SK-N-SH (cell line): Measurements from ENCODE around the gene CRTAP. TPM values are rescaled to one million over a fixed set of nuclear protein-coding genes. Genes with fewer than 3 reads are reported as not detected.

ENCODE experiments used
- CTCF ChIA-PET: fragments of 300-600, 350-600 bp; formaldehyde crosslinking; extraction: SDS; loops from one replicate; lab custom pipeline; 2021; lab: Yijun Ruan, JAX
- POLR2A ChIA-PET: fragments of 350-600 bp; sonication (Branson Sonifier 250); formaldehyde crosslinking; extraction: SDS; loops from one replicate; lab custom pipeline; 2020; ENCODE audit warnings: antibody characterized with exemption, inconsistent platforms; lab: Yijun Ruan, JAX
- DNase-seq: peaks from one replicate; pipeline ENCODE4 v3.0.0; 2012
- H2AFZ ChIP-seq: fragments of 200-600 bp; sonication (generic); 2 replicates; pipeline ENCODE4 v1.8.1; 2016; ENCODE audit warnings: antibody characterized with exemption, mild to moderate bottlenecking, low read depth
- H3F3A ChIP-seq: fragments of 200-600 bp; sonication (generic); replicated peaks from 2 replicates; pipeline ENCODE3; 2016; ENCODE audit warnings: antibody characterized with exemption, mild to moderate bottlenecking; ENCODE audit not compliant: insufficient read depth
- H3K27ac ChIP-seq, 2 experiments: fragments of 200-500 bp in 1 of 2; fragments of 200-600 bp in 1 of 2; sonication (Bioruptor generic) in 1 of 2; sonication (generic), shearing (Covaris generic) in 1 of 2; 2 replicates each; pipeline versions ENCODE4 v1.5.1 to v1.6.1; 2014 to 2016; ENCODE audit warnings: low read depth in 2 of 2, inconsistent platforms in 1 of 2, low read length in 1 of 2, mild to moderate bottlenecking in 1 of 2, mixed read lengths in 1 of 2
- H3K27me3 ChIP-seq: fragments of 200-600 bp; sonication (generic), shearing (Covaris generic); 2 replicates; pipeline ENCODE4 v1.6.1; 2016; ENCODE audit warnings: mixed run types; ENCODE audit not compliant: insufficient read depth
- H3K36me3 ChIP-seq, 2 experiments: fragments of 200-500 bp in 1 of 2; fragments of 200-600 bp in 1 of 2; sonication (Bioruptor generic) in 1 of 2; sonication (generic) in 1 of 2; replicated peaks in 1 of 2; 2 replicates each; pipeline versions ENCODE3 to v1.5.1; 2014 to 2016; ENCODE audit warnings: low read length in 1 of 2, mild to moderate bottlenecking in 1 of 2; ENCODE audit not compliant: insufficient read depth in 2 of 2, control insufficient read depth in 1 of 2
- H3K4me1 ChIP-seq, 2 experiments: fragments of 200-500 bp in 1 of 2; fragments of 200-600 bp in 1 of 2; sonication (Bioruptor generic) in 1 of 2; sonication (generic), shearing (Covaris generic) in 1 of 2; 2 replicates each; pipeline versions ENCODE4 v1.5.1 to v1.6.1; 2014 to 2016; ENCODE audit warnings: low read depth in 1 of 2, low read length in 1 of 2, mixed run types in 1 of 2; ENCODE audit not compliant: insufficient read depth in 2 of 2, control insufficient read depth in 1 of 2
- H3K4me2 ChIP-seq: fragments of 200-600 bp; sonication (generic), shearing (Covaris generic); 2 replicates; pipeline ENCODE4 v1.6.1; 2017; ENCODE audit warnings: mixed run types
- H3K4me3 ChIP-seq, 2 experiments: fragments of 200-500 bp in 1 of 2; fragments of 200-600 bp in 1 of 2; sonication (Bioruptor generic) in 1 of 2; sonication (generic), shearing (Covaris generic) in 1 of 2; 2 replicates each; pipeline versions ENCODE4 v1.5.1 to v1.8.1; 2014 to 2016; ENCODE audit warnings: low read depth in 2 of 2, inconsistent platforms in 1 of 2, low read length in 1 of 2, mild to moderate bottlenecking in 1 of 2, mixed read lengths in 1 of 2, moderate library complexity in 1 of 2
- H3K79me2 ChIP-seq: fragments of 200-600 bp; sonication (generic); 2 replicates; pipeline ENCODE4 v1.8.1; 2017; ENCODE audit warnings: mild to moderate bottlenecking; ENCODE audit not compliant: insufficient read depth
- H3K9ac ChIP-seq: fragments of 200-600 bp; sonication (generic); 2 replicates; pipeline ENCODE4 v1.6.1; 2017; ENCODE audit warnings: mixed run types
- H3K9me2 ChIP-seq: fragments of 200-600 bp; sonication (generic); 2 replicates; pipeline ENCODE4 v1.6.1; 2017; ENCODE audit warnings: mixed run types
- H3K9me3 ChIP-seq: fragments of 200-600 bp; sonication (generic); 2 replicates; pipeline ENCODE4 v1.6.1; 2017; ENCODE audit warnings: mixed run types, mild to moderate bottlenecking, moderate library complexity
- H4K20me1 ChIP-seq: fragments of 200-600 bp; sonication (generic); 2 replicates; pipeline ENCODE4 v1.6.1; 2017; ENCODE audit warnings: mild to moderate bottlenecking, mixed run types; ENCODE audit not compliant: insufficient read depth
- EP300 ChIP-seq, 2 experiments: IDR thresholded peaks; 2 replicates each; pipeline versions ENCODE4 v1.4.0 to v1.6.1; 2012; ENCODE audit warnings: borderline replicate concordance in 1 of 2, low read depth in 1 of 2, low read length in 1 of 2
- EZH2phosphoT487 ChIP-seq: fragments of 200-600 bp; sonication (generic); IDR thresholded peaks from 2 replicates; pipeline ENCODE4 v1.6.1; 2017; ENCODE audit warnings: low read depth, mixed run types, mild to moderate bottlenecking, antibody characterized with exemption, moderate library complexity, borderline replicate concordance
- GABPA ChIP-seq: IDR thresholded peaks from 2 replicates; pipeline ENCODE4 v1.4.0; 2012; ENCODE audit warnings: low read depth, mild to moderate bottlenecking
- IRF3 ChIP-seq: fragments of 150-350 bp; IDR thresholded peaks from 2 replicates; pipeline ENCODE4 v1.6.1; 2016; ENCODE audit warnings: mild to moderate bottlenecking, low read depth, low read length
- JUND ChIP-seq: IDR thresholded peaks from 2 replicates; pipeline ENCODE4 v1.4.0; 2012
- RFX5 ChIP-seq: IDR thresholded peaks from 2 replicates; pipeline ENCODE4 v1.6.1; 2012; ENCODE audit warnings: mild to moderate bottlenecking, improper control_type of control experiment, low read length
- RXRA ChIP-seq: IDR thresholded peaks from 2 replicates; pipeline ENCODE4 v1.4.0; 2012; ENCODE audit warnings: low read depth, mild to moderate bottlenecking, borderline replicate concordance
- SMC3 ChIP-seq: IDR thresholded peaks from 2 replicates; pipeline ENCODE4 v1.6.1; 2012; ENCODE audit warnings: low read depth, low read length, improper control_type of control experiment
- TAF1 ChIP-seq: IDR thresholded peaks from 2 replicates; pipeline ENCODE4 v1.6.1; 2012; ENCODE audit warnings: low read depth, mild to moderate bottlenecking, low read length, moderate library complexity, borderline replicate concordance
- WGBS: methylation state at CpG from one replicate; pipeline ENCODE4 v1.1.6; 2017; ENCODE audit warnings: low lambda C conversion rate; 5-methylcytosine and 5-hydroxymethylcytosine counted together
- polyA plus RNA-seq, 3 experiments: library from polyadenylated mRNA; depleted of rRNA; stranded (reverse); fragments of >200 nt; gene quantifications; 2 replicates each; pipeline ENCODE4 v1.2.3, GENCODE V29; 2012
- TF ChIP-seq, protein P1 (sequence below): IDR thresholded peaks from 2 replicates; pipeline ENCODE4 v1.4.0; 2012; ENCODE audit warnings: low read depth, borderline replicate concordance
- TF ChIP-seq, protein P2 (sequence below): IDR thresholded peaks from 2 replicates; pipeline ENCODE4; 2012

CRTAP gene
- polyA plus RNA-seq, 1 of the 3 experiments (the other 2 are of a cell fraction), result 198 TPM

GRCh38 chr3:33145221-33145900, 31.5 kb downstream of the CRTAP start:
- H3F3A ChIP-seq, result peaks cover 4% of the 10 kb centered on the region
- no peak for DNase-seq
- H3K9me2 ChIP-seq, result no peaks in the 10 kb centered on the region
- H3K4me3 ChIP-seq, result no peak overlapping the region
- H3K4me1 ChIP-seq, result 0 out of 4 replicates have a peak, but pooled peaks cover 0 to 9% of the 10 kb centered on the region in 2 experiments
- H3K9me3 ChIP-seq, result no peaks in the 10 kb centered on the region
- WGBS, result 92% methylated on average over 13 of the region's 16 CpGs
- no peak overlapping the region for H3K4me2 ChIP-seq
- no peaks in the 10 kb centered on the region for H3K27me3 ChIP-seq
- no peaks in the 10 kb centered on the region for H3K79me2 ChIP-seq
- no peaks in the 10 kb centered on the region for H4K20me1 ChIP-seq
- ChIA-PET CTCF (interaction anchor here (0.6 to 4.5 kb wide), 4 partner anchors 14 to 227 kb away, joined by 3 to 25 read pairs (median 10); no protein-coding TSS in a partner anchor), POLR2A (no interaction called here)
- TF ChIP-seq RXRA, result no peak
- TF ChIP-seq RFX5, result no peak
- TF ChIP-seq IRF3, result no peak
- TF ChIP-seq GABPA, result no peak
- TF ChIP-seq EP300 (IDR thresholded peaks at IDR 0.05; ENCODE audit: borderline replicate concordance in 1 of 2, low read depth in 1 of 2, low read length in 1 of 2), result no peak
- no peak for TF ChIP-seq TAF1
- TF ChIP-seq EZH2phosphoT487, result no peak
- TF ChIP-seq, protein P1, sequence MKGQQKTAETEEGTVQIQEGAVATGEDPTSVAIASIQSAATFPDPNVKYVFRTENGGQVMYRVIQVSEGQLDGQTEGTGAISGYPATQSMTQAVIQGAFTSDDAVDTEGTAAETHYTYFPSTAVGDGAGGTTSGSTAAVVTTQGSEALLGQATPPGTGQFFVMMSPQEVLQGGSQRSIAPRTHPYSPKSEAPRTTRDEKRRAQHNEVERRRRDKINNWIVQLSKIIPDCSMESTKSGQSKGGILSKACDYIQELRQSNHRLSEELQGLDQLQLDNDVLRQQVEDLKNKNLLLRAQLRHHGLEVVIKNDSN, result no peak
- TF ChIP-seq, protein P2, sequence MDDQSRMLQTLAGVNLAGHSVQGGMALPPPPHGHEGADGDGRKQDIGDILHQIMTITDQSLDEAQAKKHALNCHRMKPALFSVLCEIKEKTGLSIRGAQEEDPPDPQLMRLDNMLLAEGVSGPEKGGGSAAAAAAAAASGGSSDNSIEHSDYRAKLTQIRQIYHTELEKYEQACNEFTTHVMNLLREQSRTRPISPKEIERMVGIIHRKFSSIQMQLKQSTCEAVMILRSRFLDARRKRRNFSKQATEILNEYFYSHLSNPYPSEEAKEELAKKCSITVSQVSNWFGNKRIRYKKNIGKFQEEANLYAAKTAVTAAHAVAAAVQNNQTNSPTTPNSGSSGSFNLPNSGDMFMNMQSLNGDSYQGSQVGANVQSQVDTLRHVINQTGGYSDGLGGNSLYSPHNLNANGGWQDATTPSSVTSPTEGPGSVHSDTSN, result no peak
- no peak for TF ChIP-seq JUND
- no peak for TF ChIP-seq SMC3
- no peak overlapping the region for H2AFZ ChIP-seq
- peaks cover 16 to 27% of the 10 kb centered on the region in 2 experiments for H3K36me3 ChIP-seq
- H3K9ac ChIP-seq, result no peak overlapping the region
- no peak overlapping the region for H3K27ac ChIP-seq

DNA sequence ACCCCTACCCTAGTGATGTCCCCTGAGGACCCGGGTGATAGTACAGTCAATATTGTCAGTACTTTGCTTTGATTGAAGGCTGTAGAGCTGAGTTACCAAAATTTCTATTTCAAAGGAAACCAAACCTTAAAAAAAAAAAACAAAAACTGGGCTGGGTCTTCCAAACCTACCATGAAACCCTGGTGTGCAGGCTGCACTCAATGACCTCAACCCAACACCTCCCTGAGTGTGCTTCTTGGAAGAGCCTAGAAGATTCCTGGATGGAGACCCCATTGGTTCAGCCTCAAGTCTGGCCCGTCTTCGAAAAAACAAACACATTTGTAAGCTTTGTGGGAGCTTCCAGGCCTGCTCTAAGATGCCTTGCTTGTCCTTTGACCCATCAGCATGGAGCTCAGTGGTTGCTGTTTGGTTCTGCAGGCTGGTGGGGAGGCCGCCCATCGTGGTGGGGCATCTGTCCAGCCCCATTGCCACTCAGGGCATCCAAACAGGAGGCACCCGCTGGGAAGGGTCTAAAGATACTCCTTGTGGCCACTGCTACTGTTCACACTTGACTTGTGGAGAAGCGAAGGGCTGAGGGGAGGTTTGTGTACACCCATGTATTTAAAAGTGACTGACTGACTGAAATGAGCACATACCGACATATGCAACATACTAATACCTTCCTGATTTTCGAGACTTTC, 32.2 kb downstream of the CRTAP start:
- ChIA-PET POLR2A (no interaction called here), CTCF (interaction anchor here (0.7 to 4.5 kb wide), 3 partner anchors 12 to 226 kb away, joined by 3 to 25 read pairs (median 5); no protein-coding TSS in a partner anchor)
- 88% methylated on average over 7 of the region's 9 CpGs for whole genome bisulfite sequencing

More for the DNA sequence above, 32.2 kb downstream of the CRTAP start:
- no peaks in the 10 kb centered on the region for H3K27me3 ChIP-seq
- peaks cover 2 to 9% of the 10 kb centered on the region in 2 experiments; a peak in 2 of 4 replicates for H3K4me1 ChIP-seq
- H2AFZ ChIP-seq, result no peak overlapping the region
- no peaks in the 10 kb centered on the region for H3K79me2 ChIP-seq
- no peak for TF ChIP-seq RFX5
- no peak for TF ChIP-seq GABPA
- peaks cover 4% of the 10 kb centered on the region for H3F3A ChIP-seq
- no peak overlapping the region for H3K9ac ChIP-seq
- H3K4me3 ChIP-seq, result no peak overlapping the region
- H4K20me1 ChIP-seq, result no peaks in the 10 kb centered on the region
- H3K4me2 ChIP-seq, result no peak overlapping the region
- H3K27ac ChIP-seq, result no peak overlapping the region
- no peaks in the 10 kb centered on the region for H3K9me3 ChIP-seq
- DNase-seq, result no peak
- H3K36me3 ChIP-seq, result peaks cover 13 to 23% of the 10 kb centered on the region in 2 experiments
- H3K9me2 ChIP-seq, result no peaks in the 10 kb centered on the region
